Ecto neural progenitor cell (in vitro differentiated cells): ENCODE results near the gene ANKRD63.

Source experiments
- DNase-seq: peaks from one replicate; pipeline ENCODE4 v3.0.0-alpha.2; 2018; ENCODE audit warnings: low spot score

Gene ANKRD63

DNA sequence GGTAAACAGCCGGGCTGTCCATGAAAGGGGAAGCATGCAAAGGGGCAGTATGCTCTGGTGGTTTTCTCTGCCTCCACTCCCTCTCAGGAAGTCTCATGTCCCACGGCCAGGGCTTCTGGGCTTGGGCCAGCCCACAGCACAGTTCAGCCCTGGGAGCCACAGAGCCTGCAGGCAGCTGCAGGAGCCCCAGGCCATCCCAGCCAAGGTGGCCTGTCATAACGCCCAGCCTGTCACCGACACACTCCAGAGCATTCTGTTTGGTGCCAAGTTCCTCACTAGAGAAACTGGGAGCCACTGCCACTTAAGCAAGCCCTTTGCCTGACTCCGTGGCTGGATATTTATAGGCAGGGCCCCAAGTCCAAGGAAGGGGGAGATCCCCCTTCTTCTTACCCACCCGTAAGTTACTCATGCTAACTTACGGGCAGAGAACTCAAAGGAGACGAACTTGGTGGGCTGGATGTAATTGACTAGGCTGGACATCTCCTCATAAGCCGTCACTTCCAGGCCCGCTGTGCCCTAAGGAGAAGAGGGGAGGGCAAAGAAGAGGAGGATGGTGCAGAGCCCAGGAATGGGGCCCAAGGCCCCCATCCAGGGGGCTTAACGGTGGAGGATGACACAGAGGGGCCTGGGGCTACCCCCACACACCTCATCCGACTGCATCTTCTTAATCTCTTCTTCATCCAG lies 13.2 kb upstream of the ANKRD63 start:
- DNase-seq: no peak

DNA sequence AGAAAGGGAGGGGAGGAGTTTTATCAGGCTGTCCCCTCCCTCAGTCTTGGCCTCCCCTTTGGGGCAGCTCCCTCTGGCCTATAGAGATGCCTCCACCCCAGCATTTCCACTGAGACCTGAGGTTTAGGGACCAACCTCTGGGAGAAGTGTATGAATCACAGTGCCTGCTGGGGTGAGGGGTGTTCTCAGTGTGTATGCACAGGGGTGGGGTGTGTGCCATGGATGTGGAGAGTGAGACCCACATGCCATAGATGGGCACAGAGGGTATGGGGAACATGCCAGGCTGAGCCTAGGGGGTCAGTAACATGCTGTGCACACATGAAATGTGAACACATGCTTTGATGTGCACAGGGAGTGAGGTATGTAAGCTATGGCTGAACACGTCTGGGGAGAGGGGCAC lies 12.4 kb upstream of the ANKRD63 start:
- no peak for DNase-seq

DNA sequence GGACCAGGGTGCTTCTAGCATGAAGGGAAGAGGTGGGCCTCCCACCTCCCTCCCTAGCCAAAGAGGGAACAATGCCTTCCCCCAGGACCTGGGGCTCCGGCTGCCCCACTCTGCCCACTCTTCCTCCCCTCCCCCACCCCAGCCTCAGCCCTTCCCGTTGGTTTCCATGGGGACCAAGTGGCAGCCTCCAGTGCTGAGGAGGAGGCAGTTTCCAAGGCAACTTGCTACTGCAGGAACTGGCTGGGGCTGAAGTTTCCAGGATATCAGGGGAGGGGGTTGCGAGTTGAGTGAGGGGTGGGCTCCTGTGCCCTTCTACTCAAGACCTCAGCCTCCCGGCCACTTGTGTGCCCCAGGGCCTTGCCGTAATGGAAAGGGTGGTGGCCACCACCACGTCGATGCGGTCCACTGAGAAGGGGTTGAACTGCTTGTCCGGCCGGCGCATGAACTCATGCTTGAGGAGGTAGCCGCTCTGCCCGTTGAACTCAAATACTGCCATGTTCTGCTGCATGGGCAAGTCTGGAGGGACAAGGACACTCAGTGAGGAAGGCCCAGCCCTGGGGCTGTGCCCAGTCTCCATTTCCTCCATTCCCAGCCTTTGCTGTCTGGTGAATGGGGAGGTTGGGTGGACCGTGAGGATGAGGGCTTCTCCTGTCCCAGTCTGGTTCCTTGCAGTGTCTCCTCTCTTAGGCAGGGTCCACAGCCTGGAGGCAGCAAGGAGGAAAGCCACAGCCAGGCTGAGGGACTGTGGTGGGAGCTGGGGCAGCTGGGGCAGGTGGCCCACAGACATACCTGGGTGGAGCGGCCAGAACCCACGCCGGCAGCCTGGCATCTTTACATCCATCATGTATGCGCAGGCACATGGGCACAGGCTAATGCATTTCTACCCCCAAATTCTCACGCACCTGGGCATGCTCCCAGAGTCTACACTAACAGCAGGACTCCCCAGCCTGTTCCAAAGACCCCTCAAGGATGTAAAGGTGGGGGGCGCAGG lies 11.3 kb upstream of the ANKRD63 start:
- peak; percentile 75 for DNase-seq

DNA sequence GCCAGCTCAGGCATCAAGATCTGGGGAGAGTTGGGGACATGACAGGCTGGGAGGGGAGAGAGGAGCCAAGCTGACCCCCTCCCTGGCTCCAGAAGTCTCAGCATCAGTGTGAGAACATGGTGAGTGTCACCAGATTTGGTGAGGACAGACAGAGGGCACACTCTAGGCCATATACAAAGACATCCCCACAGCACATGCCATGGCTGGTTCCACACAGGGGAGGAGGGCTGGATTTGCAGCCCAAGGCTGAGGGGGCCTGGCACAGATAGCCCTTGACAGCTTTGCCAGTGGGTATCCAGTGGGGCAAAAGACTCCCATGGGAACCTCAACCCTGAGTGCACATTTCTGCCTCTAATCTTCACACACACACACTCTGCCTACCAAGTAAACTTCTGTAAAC lies 10.1 kb upstream of the ANKRD63 start:
- no peak for DNase-seq

DNA sequence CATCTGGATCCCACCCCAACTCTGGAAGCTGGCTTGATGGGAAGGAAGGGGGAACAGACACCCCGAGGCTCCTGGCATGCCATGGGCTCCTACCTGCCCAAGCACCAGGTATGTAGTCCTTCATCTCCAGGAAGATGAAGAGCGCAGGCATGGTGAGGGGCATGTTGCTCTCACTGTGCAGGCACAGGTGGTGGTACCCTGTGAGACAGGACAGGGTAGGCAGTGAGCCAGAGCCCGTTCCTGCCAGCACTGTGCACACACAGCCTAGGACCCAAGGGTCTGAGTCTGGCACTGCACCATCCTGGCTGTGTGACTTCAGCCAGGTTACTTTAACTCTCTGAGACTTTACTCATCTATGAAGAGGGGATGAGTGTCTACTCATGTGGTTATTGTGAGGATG lies 9.4 kb upstream of the ANKRD63 start:
- no peak for DNase-seq

DNA sequence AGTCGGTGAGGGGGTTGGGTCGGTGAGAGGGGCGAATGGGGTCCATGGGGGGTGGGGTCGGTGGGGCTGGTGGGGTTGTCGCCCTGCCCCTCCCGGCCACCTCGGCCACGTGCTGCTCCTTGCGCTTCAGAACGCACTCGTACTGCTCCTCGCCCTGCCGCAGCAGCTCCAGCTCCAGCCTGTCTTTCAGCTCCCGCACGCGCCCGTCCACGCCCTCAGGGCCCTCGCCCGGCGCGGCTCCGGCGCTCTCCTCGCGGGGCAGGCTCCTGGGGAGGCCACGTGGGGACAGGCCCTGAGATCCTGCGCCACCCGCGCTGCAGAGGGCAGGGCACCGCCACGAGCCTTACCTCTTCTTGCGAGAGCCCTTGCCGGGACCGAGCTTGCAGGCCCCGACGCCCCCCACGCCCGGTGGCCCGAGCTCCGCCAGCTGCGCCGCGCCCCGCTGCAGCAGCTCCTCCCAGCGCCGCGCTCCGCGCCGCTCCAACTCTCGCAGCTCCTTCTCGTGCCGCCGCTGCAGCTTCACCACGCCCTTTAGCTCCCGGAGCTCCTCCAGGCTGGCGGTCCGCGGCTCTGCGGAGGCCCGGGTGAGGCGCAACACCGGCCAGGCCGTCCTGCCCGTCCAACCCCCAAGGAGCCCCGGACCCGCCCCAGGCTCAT lies 8.2 kb upstream of the ANKRD63 start:
- DNase-seq: peak; percentile 84

DNA sequence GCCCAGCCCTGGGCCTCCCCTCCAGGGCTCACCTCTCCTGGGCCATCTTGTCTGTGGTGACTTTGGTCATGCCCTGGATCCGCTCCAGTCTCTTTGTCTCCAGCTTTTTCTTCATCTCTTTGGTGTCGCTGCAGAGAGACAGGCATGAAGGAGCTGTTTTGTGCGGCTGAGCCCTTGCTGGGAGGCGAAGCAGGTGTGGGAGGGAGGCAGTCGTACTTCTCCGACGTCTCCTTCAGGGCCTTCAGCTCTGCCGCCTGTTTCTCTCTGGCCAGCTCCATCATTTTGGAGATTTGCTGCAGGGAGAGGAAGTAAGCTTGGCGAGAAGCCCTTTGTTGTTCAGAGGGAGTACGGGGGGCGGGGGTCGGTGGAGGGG lies 7.7 kb upstream of the ANKRD63 start:
- no peak for DNase-seq

DNA sequence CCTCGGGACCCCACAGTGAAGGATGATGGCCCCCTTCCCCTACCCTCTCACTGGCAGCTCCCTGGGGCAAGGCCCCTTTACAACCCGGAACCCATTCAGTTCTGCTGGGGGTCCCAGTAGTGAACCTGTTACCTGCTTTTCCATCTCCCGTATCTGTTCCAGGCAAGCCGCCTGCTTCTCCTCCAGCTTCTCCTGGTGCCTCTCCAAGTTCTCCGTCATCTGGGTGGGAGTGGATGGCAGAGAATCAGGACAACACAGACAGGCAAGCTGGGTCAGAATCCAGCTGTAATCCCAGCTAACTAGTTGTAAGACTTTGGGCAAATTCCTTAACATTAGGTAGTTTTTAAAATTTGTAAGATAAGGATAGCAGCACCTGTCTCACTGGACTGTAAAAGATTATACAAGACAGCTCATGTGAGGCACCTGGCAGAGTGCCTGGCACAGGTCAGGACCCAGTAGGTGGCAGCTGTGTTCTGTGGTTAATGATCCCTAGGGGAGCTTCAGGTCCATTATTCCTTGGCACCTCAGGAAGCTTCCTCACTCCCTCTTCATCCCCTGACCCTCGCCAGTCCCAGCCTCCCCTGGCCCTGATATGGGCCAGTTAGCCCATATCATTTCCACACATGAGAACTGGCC lies 6.4 kb upstream of the ANKRD63 start:
- DNase-seq: no peak

DNA sequence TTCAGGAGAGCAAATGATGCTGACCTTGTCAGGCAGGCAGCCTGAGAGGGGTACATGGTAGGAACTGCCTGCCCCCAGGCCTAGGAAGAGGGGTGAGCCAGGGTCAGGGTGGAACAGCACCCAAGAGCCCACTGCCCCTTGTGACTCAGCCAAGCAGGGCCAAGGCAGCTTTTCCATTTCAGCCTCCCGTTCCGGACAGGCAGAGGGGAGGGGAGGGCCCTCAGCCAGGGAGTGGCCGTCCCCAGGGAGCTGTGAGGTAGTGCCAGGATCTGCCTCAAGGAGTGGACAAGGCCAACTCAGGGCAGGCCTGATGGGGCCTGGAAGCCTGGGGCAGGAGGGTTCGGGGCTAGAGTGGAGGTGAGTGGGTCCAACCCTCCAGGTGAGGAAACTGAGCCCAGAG lies 5.1 kb upstream of the ANKRD63 start:
- DNase-seq: no peak

DNA sequence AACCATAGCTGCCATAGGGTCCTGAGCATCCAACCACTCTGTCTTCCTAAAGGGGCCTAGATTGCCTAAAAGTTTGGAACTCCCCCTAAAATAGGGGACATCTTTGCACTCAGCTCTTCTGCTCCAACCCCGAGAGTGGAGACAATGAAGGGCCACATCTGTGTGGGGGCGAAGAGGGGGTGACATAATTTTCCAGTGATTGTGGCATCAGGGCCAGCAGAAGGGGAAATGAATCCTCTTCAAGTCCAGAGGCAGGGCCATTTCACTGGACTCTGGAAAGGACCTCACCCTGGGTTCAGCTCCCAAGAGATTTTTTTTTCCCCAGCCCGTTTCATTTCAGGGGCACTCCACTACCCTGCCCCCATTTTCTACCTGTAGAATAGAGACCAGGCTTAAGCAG lies 4.6 kb upstream of the ANKRD63 start:
- DNase-seq: no peak

DNA sequence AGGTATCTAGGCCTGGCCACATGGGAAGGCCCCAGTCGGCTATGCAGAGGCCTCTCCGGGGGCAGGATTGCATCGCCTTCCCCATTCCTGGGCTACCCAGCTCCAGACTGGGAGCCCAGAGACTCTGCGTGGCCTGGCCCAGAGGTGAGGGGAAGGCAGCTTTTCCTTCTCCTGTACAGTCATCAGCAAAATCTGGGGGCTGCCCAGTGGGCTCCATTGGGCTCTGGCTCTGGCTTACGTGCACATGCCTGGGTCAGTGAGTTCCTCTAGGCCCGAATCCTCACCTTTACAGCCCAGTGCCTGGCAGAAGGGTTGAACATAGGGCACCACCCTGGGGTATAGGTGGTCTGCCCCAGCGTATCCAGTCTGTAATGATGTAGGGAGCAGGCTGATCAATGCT lies 3.9 kb upstream of the ANKRD63 start:
- DNase-seq: no peak

DNA sequence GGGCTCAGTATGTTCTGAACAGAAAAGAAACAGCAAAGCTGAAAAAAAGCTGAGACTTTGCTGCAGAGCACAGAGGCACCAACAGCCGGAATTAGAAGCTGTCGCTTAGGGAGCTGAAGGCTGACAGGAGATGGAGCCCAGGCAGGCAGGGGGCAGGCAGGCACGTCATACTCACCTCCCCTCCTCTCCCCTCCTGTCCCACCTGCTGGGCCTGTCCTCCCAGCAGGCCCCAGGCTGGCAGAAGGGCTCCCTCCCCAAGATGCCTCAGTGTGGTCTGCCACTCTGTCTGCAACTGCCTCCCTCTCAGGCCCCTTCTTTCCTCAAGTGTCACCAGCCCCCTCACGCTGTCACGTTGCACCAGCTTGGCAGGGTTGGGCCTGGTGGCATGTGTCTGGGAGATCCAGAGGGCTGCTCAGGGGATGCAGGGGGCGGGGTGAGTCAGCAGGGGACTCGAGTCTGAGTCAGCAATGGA lies 3.2 kb upstream of the ANKRD63 start:
- DNase-seq: no peak

DNA sequence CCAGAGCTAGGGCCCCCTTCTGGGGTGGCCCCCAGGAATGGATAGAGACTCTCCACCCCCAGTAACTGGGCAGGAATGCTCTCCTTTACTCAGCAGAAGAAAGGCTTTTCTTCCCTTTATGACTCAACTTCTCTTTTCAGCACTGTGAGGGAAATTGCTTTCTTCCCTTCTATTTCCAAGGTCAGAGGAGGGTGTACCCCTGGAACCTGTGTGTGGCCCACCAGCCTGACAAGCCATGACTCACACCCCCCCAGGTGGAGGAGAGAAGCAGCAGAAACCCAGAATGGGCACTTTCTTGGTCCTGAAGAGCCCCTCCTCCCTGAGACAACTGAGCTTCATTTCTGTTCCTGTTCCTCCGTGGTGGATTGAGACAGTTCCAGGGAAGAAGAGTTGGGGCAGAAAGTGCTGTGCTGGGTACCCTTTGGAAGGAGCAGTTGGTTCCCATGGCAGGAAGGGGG lies 2.7 kb upstream of the ANKRD63 start:
- DNase-seq: no peak

DNA sequence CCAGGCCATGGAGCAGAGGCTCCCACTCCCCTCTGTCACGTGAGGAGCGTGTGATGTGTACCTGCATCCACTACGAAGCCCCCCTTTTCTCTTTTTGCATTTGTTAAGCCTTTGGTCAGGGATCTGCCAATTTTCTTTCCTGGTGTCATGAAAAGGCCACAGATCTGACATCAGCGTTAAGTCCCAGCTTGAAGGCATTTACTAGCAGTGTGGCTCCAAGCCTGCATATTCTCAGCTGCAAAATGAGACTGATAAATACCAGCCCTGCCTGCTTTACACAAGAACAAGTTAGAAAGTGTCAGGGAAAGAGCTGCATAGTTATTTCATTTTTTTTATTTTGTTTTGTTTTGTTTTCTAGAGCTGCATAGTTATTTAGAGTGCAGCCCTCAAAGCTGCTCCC lies 2.3 kb upstream of the ANKRD63 start:
- no peak for DNase-seq

DNA sequence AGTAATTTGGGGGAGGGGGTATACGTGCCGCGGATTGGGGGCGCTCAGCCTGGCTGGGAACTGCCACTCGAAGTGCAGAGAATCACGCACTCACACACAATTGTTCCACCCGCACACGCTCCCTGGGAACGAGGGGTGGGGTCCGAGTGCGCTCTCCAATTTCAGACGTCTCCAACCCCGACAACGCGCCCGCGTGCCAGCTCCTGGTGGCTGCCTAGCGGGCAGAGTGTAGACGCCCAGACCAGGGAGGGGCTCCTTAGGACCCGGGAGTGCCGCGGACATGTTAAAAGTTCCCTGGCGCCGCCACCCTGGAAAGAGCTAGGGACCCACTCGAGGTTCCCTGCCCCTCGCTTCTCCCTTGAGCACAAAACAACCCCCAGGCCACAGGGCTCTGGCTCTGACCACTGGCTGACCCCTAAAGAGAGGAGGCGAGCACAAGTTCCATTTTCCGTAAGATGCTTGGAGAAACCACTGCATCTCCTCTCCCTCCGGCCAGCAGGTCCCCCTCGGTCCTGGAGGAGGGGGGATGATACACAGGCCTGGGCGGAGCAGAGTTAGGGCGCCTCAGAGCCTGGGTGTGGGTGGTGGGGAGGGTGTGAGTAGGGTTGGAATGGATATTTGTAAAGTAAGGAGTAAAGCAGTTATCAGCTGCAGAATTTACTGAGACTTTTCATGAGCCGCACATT lies 894 bp upstream of the ANKRD63 start:
- DNase-seq: no peak

DNA sequence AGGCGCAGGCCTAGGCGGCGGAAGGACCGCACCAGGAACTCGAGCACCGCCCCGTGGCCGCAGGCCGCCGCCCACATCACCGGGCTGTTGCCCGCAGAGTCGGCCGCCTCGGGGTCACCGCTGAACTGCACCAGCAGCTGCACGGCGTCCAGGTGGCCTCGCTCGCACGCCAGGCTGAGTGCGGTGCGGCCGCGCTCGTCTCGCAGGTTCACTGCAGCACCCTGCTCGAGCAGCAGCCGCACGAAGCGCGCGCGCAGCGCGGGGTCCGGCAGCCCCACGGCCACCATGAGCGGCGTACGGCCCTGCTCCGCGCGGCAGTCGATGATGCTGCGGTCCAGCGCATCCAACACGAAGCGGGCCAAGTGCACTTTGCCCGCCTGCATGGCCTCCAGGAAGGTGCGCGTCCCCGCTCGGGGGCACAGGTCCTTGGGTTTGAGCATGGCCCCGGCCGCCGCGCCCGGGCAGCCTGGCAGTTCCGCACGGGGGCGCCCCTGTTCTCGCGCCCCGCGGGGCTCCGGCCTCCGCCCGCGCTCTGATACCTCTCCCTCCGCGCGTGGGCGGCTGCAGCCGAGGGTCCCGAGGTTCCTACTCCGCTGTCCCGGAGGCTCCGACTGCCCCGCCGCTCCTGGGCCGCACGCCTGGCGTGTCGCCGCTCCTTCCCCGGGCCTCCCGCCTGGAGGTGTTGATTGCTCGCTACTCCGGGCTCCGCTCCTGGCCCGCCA lies 556 bp downstream of the ANKRD63 start:
- peak; percentile 84 for DNase-seq

DNA sequence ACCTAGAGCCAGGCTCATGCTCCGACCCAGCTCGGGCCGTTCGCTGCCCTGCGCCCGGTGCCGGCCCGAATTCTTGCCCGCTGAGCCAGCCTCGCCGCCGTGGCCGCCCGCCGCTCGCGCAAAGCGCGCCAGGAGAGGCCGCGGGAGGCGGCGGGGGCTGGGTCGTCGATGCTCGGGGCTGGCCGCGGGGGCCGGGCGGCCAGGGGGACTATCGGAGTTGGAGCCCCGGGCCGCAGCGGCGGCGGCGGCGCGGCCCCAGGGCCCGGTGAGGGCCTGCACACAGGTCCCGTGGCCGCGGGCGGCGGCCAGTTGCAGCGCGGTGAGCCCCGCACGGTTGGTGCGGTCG lies 1.1 kb downstream of the ANKRD63 start:
- DNase-seq: no peak

DNA sequence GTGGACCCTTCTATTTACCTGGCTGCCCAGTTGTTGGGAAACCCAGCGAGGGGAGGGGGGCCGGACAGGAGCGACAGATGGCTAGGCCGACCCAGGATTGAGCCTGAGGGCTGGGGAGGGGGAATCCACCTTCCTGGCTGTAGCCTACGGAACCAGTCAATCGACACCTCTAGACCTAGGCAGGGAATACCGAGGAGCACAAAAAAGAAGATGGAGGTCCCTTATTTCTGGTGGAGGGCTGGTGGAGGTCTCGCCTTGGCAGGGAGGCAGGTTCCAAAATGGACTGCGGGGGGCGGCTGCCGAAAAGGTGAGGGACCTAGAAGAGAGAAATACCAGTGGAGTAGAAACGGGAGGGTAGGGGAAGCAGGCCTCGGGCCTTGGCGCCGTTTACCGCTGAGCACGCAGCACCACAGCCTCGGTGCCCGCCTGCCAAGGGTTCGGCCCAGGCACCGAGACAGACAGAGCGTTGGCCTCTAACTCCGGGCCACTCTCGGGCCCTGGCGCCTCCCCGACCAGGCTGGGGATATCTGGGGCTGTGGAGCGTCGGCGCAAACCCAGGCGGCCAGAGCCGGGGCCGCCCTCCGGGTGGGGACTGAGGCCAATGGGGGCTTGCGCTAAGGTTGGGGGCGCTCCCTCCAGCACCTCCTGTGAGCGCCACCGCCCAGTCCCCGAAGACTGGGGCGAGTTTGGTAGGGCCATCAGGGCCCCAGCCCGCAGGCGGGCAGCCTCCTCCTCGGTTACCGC lies 1.6 kb downstream of the ANKRD63 start:
- DNase-seq: no peak

DNA sequence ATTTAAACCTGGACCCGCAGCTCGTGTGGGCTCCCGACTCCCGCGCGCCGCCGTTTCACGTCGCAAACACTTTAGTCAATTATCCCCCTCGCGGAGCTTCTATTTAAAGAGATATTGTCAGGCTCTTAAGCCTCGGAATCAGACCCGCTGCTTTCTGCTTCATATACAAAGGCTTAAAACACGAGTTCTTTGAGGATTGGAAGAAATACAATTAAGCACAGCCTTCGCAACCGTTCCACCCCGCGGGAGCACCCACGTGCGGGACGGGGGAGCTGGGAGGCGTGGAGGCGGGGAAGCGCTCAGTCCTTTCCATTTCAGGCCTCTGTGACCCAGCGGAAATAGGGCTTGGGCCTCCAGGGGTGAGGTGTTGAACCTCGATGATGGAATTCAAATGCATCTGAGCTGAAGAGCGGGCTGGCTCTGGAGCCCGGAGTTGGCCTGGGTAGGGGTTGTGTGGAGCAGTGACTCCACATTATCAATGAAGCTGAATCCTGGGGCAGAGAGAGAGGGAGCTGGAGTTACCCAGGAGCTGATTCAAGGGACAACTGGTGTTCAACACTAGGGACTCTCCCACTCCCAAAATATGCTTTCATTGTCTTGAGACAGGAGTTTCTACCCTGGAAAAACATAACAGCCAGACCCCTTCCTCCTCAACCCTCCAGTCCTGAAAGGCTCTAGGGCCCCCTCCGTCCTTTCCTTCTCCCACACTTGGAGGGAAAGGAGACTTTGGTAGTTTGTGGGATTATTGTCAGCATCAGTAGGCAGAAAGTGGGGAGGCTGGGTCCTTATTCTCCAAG lies 2.4 kb downstream of the ANKRD63 start:
- DNase-seq: no peak
